SJSA1 (cell line): ENCODE results near the gene OR2T11. TPM values are rescaled to one million over a fixed set of nuclear protein-coding genes. Genes with fewer than 3 reads are reported as not detected.
A peak's percentile ranks its signal among the peaks of the same experiment; 100 is the strongest.
"Not testable (repeated sequence)": the region's sequence is repeated elsewhere in the genome, so short reads cannot be mapped to it uniquely, and the experiment has no call there.

Experiments used
- DNase-seq, 2 experiments: peaks; one replicate each; pipeline ENCODE4 v3.0.0-alpha.2; 2015 to 2020; ENCODE audit warnings: low spot score in 2 of 2, low read depth in 1 of 2
- H3K27ac ChIP-seq: fragments of 250-450 bp; sonication (Bioruptor Pico); 2 replicates; pipeline ENCODE4 v1.5.1; 2020; ENCODE audit warnings: mild to moderate bottlenecking, moderate library complexity
- H3K27me3 ChIP-seq: fragments of 250-450 bp; sonication (Bioruptor Pico); replicated peaks from 2 replicates; pipeline ENCODE4 v1.5.1; 2020; ENCODE audit warnings: mild to moderate bottlenecking, moderate library complexity
- H3K36me3 ChIP-seq: fragments of 250-450 bp; sonication (Bioruptor Pico); 2 replicates; pipeline ENCODE4 v1.5.1; 2020; ENCODE audit warnings: mild to moderate bottlenecking
- H3K4me1 ChIP-seq: fragments of 250-450 bp; sonication (Bioruptor Pico); replicated peaks from 2 replicates; pipeline ENCODE4 v1.6.1; 2021; ENCODE audit warnings: mild to moderate bottlenecking
- H3K4me3 ChIP-seq: fragments of 250-450 bp; sonication (Bioruptor Pico); 2 replicates; pipeline ENCODE4 v1.5.1; 2020; ENCODE audit warnings: mild to moderate bottlenecking
- H3K9me3 ChIP-seq: fragments of 250-450 bp; sonication (Bioruptor Pico); replicated peaks from 2 replicates; pipeline ENCODE4 v1.5.1; 2020; ENCODE audit warnings: mild to moderate bottlenecking
- total RNA-seq: library from RNA; depleted of rRNA; stranded (reverse); fragments of >200 nt; shearing (Covaris generic); gene quantifications from 2 replicates; pipeline ENCODE4 v1.2.3, GENCODE V29; 2014; rRNA removed

OR2T11 gene
- total RNA-seq, result not detected in 2 replicates

- DNase-seq, result not testable (repeated sequence)
Observed at GRCh38 chr1:248634991-248635390, at the start of gene OR2T11. OR2T11 (minus strand) TSS chr1:248635091; CDS start chr1:248627128, 7,963 bp downstream.

DNA sequence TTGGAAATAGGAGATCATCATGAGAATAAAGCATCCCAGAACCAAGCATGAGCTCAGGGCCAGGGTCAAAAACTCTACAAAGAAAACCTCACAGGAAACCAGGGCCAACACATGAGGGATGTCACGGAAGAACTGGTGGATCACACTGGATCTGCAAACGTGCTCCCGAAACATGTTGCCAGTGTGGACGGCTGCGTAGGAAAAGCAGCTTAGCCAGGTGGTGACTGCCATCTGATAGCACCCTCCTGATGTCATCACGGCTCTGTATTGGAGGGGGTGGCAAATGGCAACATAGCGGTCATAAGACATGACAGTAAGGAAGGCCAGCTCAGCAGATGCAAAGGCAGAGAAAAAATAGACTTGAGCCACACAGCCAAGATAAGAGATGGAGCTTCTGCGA, 46.8 kb upstream of the OR2T11 start:
- DNase-seq, result no peak
- Histone ChIP-seq H3K9me3 (no peaks in the 10 kb centered on the region), H3K27me3 (no peaks in the 10 kb centered on the region), H3K4me3 (no peak overlapping the region), H3K27ac (no peak overlapping the region), H3K36me3 (no peaks in the 10 kb centered on the region), H3K4me1 (no peaks in the 10 kb centered on the region)

More at GRCh38 chr1:248634991-248635390, at the start of gene OR2T11:
- not testable (repeated sequence) for H3K36me3 ChIP-seq, H3K27ac ChIP-seq, H3K4me3 ChIP-seq, H3K27me3 ChIP-seq, H3K9me3 ChIP-seq, H3K4me1 ChIP-seq

DNA sequence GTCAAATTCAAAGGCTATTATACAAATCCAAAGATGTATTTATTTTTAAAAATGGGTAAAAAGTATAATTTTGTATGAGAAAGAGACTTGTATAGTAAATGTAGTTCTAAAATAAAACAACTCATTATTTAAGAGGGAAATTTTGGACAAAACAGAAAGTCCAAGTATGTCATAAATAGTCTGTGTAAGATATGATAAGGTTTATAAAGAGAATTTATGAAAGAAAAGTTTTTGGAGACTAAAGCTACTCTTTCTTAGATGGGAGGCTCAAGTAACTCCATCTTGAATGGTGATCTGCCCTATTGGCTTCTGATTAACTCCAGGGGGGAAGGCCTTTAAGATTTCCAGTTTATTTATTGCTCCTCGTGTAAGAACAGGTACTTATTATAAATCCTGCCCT, 35.1 kb upstream of the OR2T11 start:
- H3K4me3 ChIP-seq, result no peak overlapping the region
- H3K9me3 ChIP-seq, result peaks cover 3% of the 10 kb centered on the region; the same call in 1 of the 2 replicates
- H3K4me1 ChIP-seq, result no peaks in the 10 kb centered on the region
- peak in 1 of 2 experiments; percentile 4 for DNase-seq
- no peaks in the 10 kb centered on the region for H3K27me3 ChIP-seq
- H3K36me3 ChIP-seq, result no peaks in the 10 kb centered on the region
- no peak overlapping the region for H3K27ac ChIP-seq

GRCh38 chr1:248663453-248664328, 28.8 kb upstream of the OR2T11 start:
- H3K27ac ChIP-seq, H3K27me3 ChIP-seq, H3K4me3 ChIP-seq, DNase-seq, H3K4me1 ChIP-seq, H3K36me3 ChIP-seq, H3K9me3 ChIP-seq: not testable (repeated sequence)

- not testable (repeated sequence) for H3K27me3 ChIP-seq, H3K27ac ChIP-seq, H3K9me3 ChIP-seq, H3K4me1 ChIP-seq, H3K4me3 ChIP-seq, DNase-seq, H3K36me3 ChIP-seq
Observed at GRCh38 chr1:248656797-248657196, 21.9 kb upstream of the OR2T11 start.

DNA sequence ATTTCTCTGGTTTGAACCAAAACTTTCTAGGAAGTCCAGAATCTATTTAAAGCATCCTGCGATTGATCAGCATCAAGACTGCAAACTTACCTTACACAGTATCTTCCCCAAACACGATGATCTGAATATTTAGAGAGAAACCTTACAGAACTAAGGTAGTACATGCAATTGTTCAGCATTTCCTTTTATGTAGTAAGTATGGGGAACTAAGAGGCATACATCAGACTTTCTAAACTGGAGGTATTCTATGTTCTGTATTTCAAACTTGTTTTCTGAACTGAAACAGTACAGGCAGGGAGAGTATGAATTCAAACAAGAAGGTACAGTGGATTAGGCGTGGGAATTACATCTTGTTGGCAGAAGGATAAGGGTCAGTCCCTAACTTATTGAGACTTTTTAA, 20.5 kb upstream of the OR2T11 start, which contains the start of gene OR2T27:
OR2T27 (minus strand) TSS at position 175 of the 400 bp plus-strand sequence. CDS start 4,644 bp downstream, outside the sequence.
- not testable (repeated sequence) for H3K36me3 ChIP-seq, DNase-seq, H3K4me3 ChIP-seq, H3K4me1 ChIP-seq, H3K27me3 ChIP-seq, H3K27ac ChIP-seq, H3K9me3 ChIP-seq

GRCh38 chr1:248648770-248649536, 14.1 kb upstream of the OR2T11 start:
- H3K4me1 ChIP-seq, H3K4me3 ChIP-seq, DNase-seq, H3K27ac ChIP-seq, H3K9me3 ChIP-seq, H3K27me3 ChIP-seq, H3K36me3 ChIP-seq: not testable (repeated sequence)

DNA sequence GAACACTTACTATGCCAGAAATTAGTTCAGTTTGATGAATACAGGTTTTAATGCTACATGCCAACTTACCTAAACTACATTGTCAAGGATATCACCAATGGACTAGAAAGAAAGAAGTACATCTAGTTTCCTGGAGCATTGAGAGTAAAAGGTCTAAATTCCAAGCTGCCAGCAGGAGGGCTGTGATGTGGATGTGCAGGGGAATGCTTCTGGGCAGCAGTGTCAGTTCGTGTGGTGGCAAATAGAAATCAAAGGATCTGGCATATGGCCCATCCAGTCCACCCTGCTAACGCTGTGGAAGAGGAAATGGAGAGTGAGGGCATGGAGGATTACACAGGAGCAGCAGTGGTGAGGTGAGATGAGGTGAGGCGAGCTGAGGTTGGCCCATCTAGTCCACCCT, 10.3 kb upstream of the OR2T11 start, which contains the start of gene OR2T35:
OR2T35 (minus strand) TSS at position 101 of the 400 bp plus-strand sequence. CDS start 6,020 bp downstream, outside the sequence.
- not testable (repeated sequence) for H3K27ac ChIP-seq, H3K27me3 ChIP-seq, H3K4me1 ChIP-seq, DNase-seq, H3K4me3 ChIP-seq, H3K9me3 ChIP-seq, H3K36me3 ChIP-seq

GRCh38 chr1:248642971-248643651, 8.2 kb upstream of the OR2T11 start:
- H3K36me3 ChIP-seq, result not testable (repeated sequence)

DNA sequence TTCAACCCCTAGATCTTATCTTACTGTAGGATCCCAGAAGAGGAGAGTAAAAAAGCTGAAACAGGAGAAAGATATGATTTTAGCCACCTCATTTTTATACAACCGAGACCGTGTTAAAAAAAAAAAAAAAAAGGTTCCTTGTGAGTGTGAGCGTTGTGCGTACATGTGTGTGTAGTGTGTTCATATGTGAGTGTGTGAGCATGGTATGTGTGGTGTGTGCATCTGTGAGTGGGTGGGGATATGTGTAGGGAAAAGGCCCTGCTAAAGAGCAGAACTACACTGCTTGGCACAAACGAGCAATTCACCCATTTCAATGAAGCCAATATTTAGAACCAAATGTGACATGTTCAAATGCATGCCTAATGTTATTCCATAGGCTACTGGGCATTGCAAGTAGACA, 6.7 kb upstream of the OR2T11 start:
- not testable (repeated sequence) for H3K36me3 ChIP-seq, H3K9me3 ChIP-seq, H3K4me1 ChIP-seq, H3K27ac ChIP-seq, DNase-seq, H3K27me3 ChIP-seq, H3K4me3 ChIP-seq

More at GRCh38 chr1:248642971-248643651, 8.2 kb upstream of the OR2T11 start:
- H3K9me3 ChIP-seq, DNase-seq, H3K4me3 ChIP-seq, H3K4me1 ChIP-seq, H3K27me3 ChIP-seq, H3K27ac ChIP-seq: not testable (repeated sequence)

DNA sequence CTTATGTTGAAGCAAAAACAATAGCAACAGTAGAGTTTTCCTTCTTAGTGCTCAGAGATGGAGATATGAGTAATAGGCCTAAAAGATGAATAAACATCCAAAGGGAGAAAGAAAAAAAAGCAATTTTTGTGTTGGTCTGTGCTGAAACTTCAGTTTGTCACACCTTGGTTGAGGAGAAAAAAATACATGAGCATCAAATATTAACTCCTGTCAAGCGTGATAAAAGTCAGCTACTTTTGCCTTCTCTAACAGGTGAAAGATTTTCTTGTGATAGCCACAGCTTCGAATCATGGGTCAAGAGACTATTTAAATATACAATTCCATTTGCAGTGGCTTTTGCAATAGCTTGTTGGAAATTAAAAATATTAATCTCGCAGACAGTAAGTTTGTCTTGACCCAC, 6.0 kb upstream of the OR2T11 start:
- H3K9me3 ChIP-seq, H3K27me3 ChIP-seq, H3K27ac ChIP-seq, DNase-seq, H3K4me1 ChIP-seq, H3K4me3 ChIP-seq, H3K36me3 ChIP-seq: not testable (repeated sequence)

DNA sequence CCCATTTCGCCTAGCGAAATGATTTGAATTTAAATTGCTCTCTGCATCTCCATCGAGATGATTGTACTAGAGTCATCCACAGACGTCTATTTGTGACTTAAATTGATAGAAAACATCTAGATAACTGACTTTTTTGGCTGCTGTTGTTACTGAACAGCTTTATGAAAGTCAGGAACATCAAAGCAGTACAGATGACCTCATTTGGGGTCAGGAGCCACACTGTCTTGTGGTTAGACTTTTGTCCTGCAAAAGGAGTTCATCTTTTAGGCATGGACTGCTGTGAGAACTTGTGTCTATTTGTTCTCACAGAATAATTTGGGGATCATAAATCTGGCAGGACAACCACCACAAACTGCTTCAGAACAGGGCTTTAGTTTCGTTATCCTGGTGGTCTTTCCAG, 4.8 kb upstream of the OR2T11 start:
- H3K27me3 ChIP-seq, H3K4me3 ChIP-seq, H3K27ac ChIP-seq, H3K9me3 ChIP-seq, H3K36me3 ChIP-seq, DNase-seq, H3K4me1 ChIP-seq: not testable (repeated sequence)

DNA sequence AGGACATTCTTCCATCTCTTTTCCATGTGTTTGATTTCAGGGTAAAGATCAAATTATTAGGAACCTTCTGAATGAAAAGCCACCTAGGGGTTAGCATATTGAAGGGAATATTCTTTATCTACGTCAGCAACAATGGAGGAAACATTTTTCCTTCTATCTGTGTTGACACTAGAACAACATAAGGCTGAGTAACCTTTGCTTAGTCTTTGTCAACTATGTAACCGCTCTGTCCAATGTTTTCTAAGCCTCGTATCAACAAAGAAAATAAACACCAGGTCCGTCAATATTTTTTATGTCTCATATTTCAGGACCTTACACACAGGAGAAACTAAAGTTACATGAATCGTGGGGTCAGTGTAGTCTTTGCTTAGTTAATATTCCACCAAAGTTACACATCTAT, 1.7 kb upstream of the OR2T11 start:
- H3K27me3 ChIP-seq, DNase-seq, H3K36me3 ChIP-seq, H3K9me3 ChIP-seq, H3K4me1 ChIP-seq, H3K27ac ChIP-seq, H3K4me3 ChIP-seq: not testable (repeated sequence)
